Measurements from ENCODE around the gene MEI4. TPM values are rescaled to one million over a fixed set of nuclear protein-coding genes. Genes with fewer than 3 reads are reported as not detected.

The MEI4 gene
- total and polyA plus RNA-seq, 2 of the 8 experiments (the other 6 are each of a cell fraction or from before 2014, with no cell fraction given): 0.05 to 0.24 TPM

- Histone ChIP-seq H3K4me1 (replicated peaks in 1 of 4; ENCODE audit: control insufficient read depth in 3 of 4, insufficient read depth in 4 of 4, low read length in 3 of 4) (peaks cover 0 to 6% (median 2%) of the 10 kb centered on the region in 4 experiments; a peak in 1 of 7 replicates), H3K9me3 (ENCODE audit: insufficient read depth in 2 of 2, low read depth in 1 of 2, low read length in 1 of 2) (no peaks in the 10 kb centered on the region), H3K4me2 (ENCODE audit: insufficient read depth in 1 of 2, low read depth in 2 of 2, low read length in 2 of 2) (no peak overlapping the region), H3K79me2 (ENCODE audit: control insufficient read depth in 1 of 2, insufficient read depth in 2 of 2, low read length in 2 of 2) (no peaks in the 10 kb centered on the region), H2AFZ (ENCODE audit: low read length) (no peak overlapping the region), H3K23ac (ENCODE audit: insufficient read length) (no peak overlapping the region), H3K4ac (replicated peaks; ENCODE audit: insufficient read length, low read depth, low read length) (no peak overlapping the region), H2BK5ac (ENCODE audit: low read depth, low read length) (no peak overlapping the region), H2BK120ac (replicated peaks; ENCODE audit: low read depth, low read length) (no peak overlapping the region), H3K14ac (ENCODE audit: insufficient read length) (no peak overlapping the region), H3K27ac (ENCODE audit: low read depth, low read length) (no peak overlapping the region), H2AK5ac (ENCODE audit: low read depth, low read length) (no peak overlapping the region), H2BK12ac (ENCODE audit: low read depth, low read length) (no peak overlapping the region), H3K79me1 (ENCODE audit: low read depth, low read length) (no peaks in the 10 kb centered on the region), H2BK20ac (ENCODE audit: low read length) (no peak overlapping the region), H3K36me3 (ENCODE audit: control insufficient read depth in 2 of 4, insufficient read depth in 4 of 4, low read length in 3 of 4) (no peaks in the 10 kb centered on the region), H3K18ac (ENCODE audit: extremely low read depth, low read length) (no peak overlapping the region), H4K8ac (ENCODE audit: extremely low read depth, insufficient read depth, low read length) (no peak overlapping the region), H4K91ac (replicated peaks; ENCODE audit: insufficient read length, low read length) (no peak overlapping the region), H4K5ac (ENCODE audit: insufficient read length, low read depth, low read length) (no peak overlapping the region), H2BK15ac (ENCODE audit: low read length) (no peak overlapping the region), H3K27me3 (replicated peaks in 1 of 4; ENCODE audit: control insufficient read depth in 3 of 4, extremely low read depth in 1 of 4, insufficient read depth in 3 of 4, low read length in 3 of 4) (no peaks in the 10 kb centered on the region), H3K56ac (replicated peaks; ENCODE audit: insufficient read length, low read depth, low read length) (no peak overlapping the region), H3K4me3 (ENCODE audit: extremely low read depth in 1 of 4, insufficient read depth in 2 of 4, low read depth in 3 of 4, low read length in 4 of 4) (no peak overlapping the region), H4K20me1 (replicated peaks in 1 of 2; ENCODE audit: control insufficient read depth in 1 of 2, insufficient read depth in 2 of 2, low read length in 2 of 2) (no peaks in the 10 kb centered on the region), H3K9ac (replicated peaks in 1 of 4; ENCODE audit: extremely low read depth in 1 of 4, low read depth in 3 of 4, low read length in 3 of 4) (no peak overlapping the region), H3K23me2 (ENCODE audit: low read depth, low read length) (no peaks in the 10 kb centered on the region)
- WGBS, 2 experiments (ENCODE audit: extremely low coverage in 1 of 2, insufficient coverage in 1 of 2, insufficient read length in 1 of 2, insufficient replicate concordance in 2 of 2, low coverage in 1 of 2, low lambda C conversion rate in 2 of 2, missing lambda C conversion rate in 1 of 2): 77% methylated on average over 1 of the region's 1 CpG; no CpG with 5 or more reads in 1 of the 2 experiments
- POLR2A ChIA-PET (ENCODE audit: partially characterized antibody): no interaction called here
- CTCF ChIA-PET (ENCODE audit: partially characterized antibody): no interaction called here
- FAIRE-seq (no peak), DNase-seq (ENCODE audit: low read depth in 1 of 2, low spot score in 2 of 2) (no peak)
- TF ChIP-seq NANOG (IDR thresholded peaks at IDR 0.05; ENCODE audit: insufficient read depth, low read depth, low read length, poor library complexity, severe bottlenecking) (no peak), HDAC2 (IDR thresholded peaks at IDR 0.05; ENCODE audit: borderline replicate concordance in 1 of 2, low read depth in 2 of 2, low read length in 2 of 2) (no peak), CHD1 (IDR thresholded peaks at IDR 0.05; ENCODE audit: low read depth, low read length) (no peak), CTBP2 (IDR thresholded peaks at IDR 0.05; ENCODE audit: borderline replicate concordance, insufficient read depth, insufficient read length, low read length) (no peak), POLR2A (IDR thresholded peaks at IDR 0.05; ENCODE audit: control extremely low read depth in 1 of 2, low read depth in 2 of 2, low read length in 2 of 2) (no peak)
Observed at GRCh38 chr6:77813090-77813489, 160.3 kb downstream of the MEI4 start.

Data from H1 (cell line).